Measurements from ENCODE around the gene LYRM1. TPM values are rescaled to one million over a fixed set of nuclear protein-coding genes. Genes with fewer than 3 reads are reported as not detected.
"Not testable (repeated sequence)": the region's sequence is repeated elsewhere in the genome, so short reads cannot be mapped to it uniquely, and the experiment has no call there.

Gene LYRM1
- total RNA-seq: 10 to 100 TPM; 20.4 to 20.8 TPM

DNA sequence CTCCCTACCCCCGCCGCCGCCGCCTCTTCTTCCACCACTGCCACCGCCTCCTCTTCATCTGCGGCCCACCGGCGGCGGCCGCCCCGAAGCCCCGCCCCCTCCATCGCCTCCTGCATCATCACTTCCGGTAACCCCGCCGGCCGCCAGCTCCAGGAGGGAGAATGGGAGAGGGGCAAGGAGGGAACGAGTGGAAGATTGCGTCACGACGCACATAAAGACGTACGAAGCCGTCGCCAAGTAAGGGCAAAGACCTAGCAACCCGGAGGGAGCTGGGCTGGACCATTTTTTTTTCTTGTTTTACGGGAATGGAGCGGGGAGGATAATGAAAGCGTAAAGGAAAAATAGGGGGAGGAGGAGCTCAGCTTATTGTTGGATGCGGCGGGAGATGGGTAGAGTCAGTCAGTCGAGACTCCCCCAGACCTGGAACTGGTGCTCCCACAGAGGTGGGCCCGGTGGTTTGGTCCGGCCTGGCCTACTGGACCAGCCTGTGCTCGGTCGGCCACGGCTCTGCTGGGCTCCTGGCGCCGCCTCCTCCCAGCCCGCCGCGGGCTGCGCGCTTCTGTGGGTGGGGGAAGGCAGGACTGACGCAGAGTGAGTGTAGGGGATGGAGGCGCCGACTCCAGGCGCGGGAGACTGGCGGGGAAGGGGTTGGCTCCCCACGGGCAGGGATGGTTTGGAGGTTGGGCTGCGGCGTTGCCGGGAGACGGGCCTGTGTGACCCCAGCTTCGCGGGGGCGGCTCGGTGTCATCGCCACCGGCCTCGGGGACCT lies at the start of gene LYRM1, which contains the start of gene DCUN1D3:
TSS of gene LYRM1 (plus strand) at position 473 of the 769 bp plus-strand sequence. CDS start 14,785 bp downstream, outside the sequence.
TSS of gene DCUN1D3 (minus strand) at position 60 of the 769 bp plus-strand sequence. CDS start 37,820 bp downstream, outside the sequence.
- H3K36me3 Mint-ChIP-seq (ENCODE audit: low read depth): peaks cover 4% of the 10 kb centered on the region
- peaks cover 59% of the 10 kb centered on the region for H3K4me1 Mint-ChIP-seq (ENCODE audit: low read depth)
- H3K9me3 Mint-ChIP-seq: no peaks in the 10 kb centered on the region
- peak within 1 kb of the TSS; percentile 96 for H3K4me3 Mint-ChIP-seq
- peak within 1 kb of the TSS; percentile 98 for H3K27ac Mint-ChIP-seq
- intact Hi-C loops (cut with micrococcal nuclease): loop anchor here (1.0 to 10.0 kb wide), 8 partner anchors 11 to 1294 kb away; partner anchors contain the start of genes ERI2, REXO5 and THUMPD1
- CTCF ChIA-PET: interaction anchor here (2.0 kb wide), 1 partner anchor 50 kb away, joined by 6 read pairs; no protein-coding TSS in a partner anchor
- no peaks in the 10 kb centered on the region for H3K27me3 Mint-ChIP-seq (ENCODE audit: low read depth)
- DNase-seq: peak; percentile 88

DNA sequence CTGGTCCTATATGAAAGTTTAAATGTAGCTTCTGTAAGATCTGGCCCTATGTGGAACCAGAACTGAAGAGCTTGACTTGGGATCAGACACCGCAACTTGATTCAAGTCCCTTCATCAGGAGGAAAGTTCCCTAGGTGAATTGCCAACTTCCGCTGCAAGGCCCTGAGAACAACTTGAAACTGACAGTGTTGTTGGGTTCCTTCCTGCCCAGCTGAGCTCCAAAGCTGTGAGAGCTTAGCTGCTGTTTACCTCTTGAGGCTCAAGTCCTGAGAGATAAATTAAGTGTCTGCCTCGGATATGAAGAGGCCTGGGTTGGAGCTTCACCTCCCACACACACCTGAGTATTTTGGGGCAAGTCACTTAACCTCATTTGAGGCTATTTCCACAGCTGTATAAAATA lies 49.6 kb upstream of the LYRM1 start:
- DNase-seq: no peak
- Mint-ChIP-seq H3K36me3 (ENCODE audit: low read depth) (peaks cover 6% of the 10 kb centered on the region), H3K4me3 (no peak overlapping the region), H3K27ac (no peak overlapping the region), H3K4me1 (ENCODE audit: low read depth) (no peaks in the 10 kb centered on the region), H3K9me3 (no peaks in the 10 kb centered on the region), H3K27me3 (ENCODE audit: low read depth) (no peaks in the 10 kb centered on the region)
- CTCF ChIA-PET: interaction anchor here (0.7 to 5.3 kb wide), 23 partner anchors 12 to 1468 kb away, joined by 3 to 24 read pairs (median 5); partner anchors contain the start of genes DCUN1D3 and DNAH3
- intact Hi-C loops (cut with micrococcal nuclease): loop anchor here (1.0 kb wide), 4 partner anchors 94 to 449 kb away; no protein-coding TSS in a partner anchor

- intact Hi-C loops (cut with micrococcal nuclease): no loop called here
- Mint-ChIP-seq H3K9me3 (no peaks in the 10 kb centered on the region), H3K27ac (no peak overlapping the region), H3K4me1 (ENCODE audit: low read depth) (no peaks in the 10 kb centered on the region), H3K27me3 (ENCODE audit: low read depth) (no peaks in the 10 kb centered on the region), H3K4me3 (no peak overlapping the region), H3K36me3 (ENCODE audit: low read depth) (peaks cover 7% of the 10 kb centered on the region)
- CTCF ChIA-PET: interaction anchor here (0.7 to 5.3 kb wide), 5 partner anchors 23 to 248 kb away, joined by 3 to 24 read pairs (median 10); no protein-coding TSS in a partner anchor
- no peak for DNase-seq
These were observed 49.0 kb upstream of the LYRM1 start for GRCh38 chr16:20851601-20852000.

GRCh38 chr16:20853143-20853542 lies 47.4 kb upstream of the LYRM1 start:
- H3K36me3 Mint-ChIP-seq (ENCODE audit: low read depth): peaks cover 7% of the 10 kb centered on the region
- no peaks in the 10 kb centered on the region for H3K27me3 Mint-ChIP-seq (ENCODE audit: low read depth)
- intact Hi-C loops (cut with micrococcal nuclease): no loop called here
- H3K4me3 Mint-ChIP-seq: no peak overlapping the region
- H3K27ac Mint-ChIP-seq: no peak overlapping the region
- no peaks in the 10 kb centered on the region for H3K9me3 Mint-ChIP-seq
- no peaks in the 10 kb centered on the region for H3K4me1 Mint-ChIP-seq (ENCODE audit: low read depth)
- DNase-seq: no peak
- CTCF ChIA-PET: interaction anchor here (5.3 kb wide), 1 partner anchor 231 kb away, joined by 24 read pairs; no protein-coding TSS in a partner anchor

DNA sequence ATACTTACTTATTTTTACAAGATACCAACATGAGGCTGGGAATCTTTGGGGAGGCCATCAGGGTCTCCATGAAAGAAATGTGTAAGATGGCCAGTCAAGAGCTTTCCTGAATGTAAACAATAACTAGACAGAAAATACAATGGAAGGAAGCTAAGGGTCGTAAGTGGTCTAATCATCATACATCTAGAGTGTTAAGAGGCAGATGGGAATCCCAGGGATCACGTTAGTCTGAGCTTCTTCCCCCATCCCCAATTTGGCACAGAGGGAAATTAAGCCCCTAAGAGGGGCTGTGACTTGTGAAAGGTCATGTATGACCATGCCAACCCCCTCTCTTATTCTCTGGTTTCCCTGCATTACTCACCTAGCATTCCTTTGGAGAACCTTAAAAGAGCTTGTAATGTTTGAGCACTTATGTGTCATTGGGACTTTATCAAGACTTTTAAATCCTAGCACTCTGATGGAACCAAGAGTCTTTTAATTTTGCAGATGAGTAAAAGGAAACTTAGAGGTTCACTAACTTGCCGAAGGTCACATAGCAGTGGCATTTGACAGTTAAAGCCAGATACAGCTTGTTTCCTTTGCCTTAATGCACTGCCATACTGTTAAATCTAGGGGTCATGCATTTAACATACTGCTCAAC lies 46.5 kb upstream of the LYRM1 start:
- no peaks in the 10 kb centered on the region for H3K4me1 Mint-ChIP-seq (ENCODE audit: low read depth)
- CTCF ChIA-PET: interaction anchor here (0.8 kb wide), 1 partner anchor 35 kb away, joined by 6 read pairs; no protein-coding TSS in a partner anchor
- H3K36me3 Mint-ChIP-seq (ENCODE audit: low read depth): peaks cover 8% of the 10 kb centered on the region
- no peak overlapping the region for H3K4me3 Mint-ChIP-seq
- H3K27ac Mint-ChIP-seq: no peak overlapping the region
- no peaks in the 10 kb centered on the region for H3K27me3 Mint-ChIP-seq (ENCODE audit: low read depth)
- intact Hi-C loops (cut with micrococcal nuclease): no loop called here
- no peaks in the 10 kb centered on the region for H3K9me3 Mint-ChIP-seq
- no peak for DNase-seq

DNA sequence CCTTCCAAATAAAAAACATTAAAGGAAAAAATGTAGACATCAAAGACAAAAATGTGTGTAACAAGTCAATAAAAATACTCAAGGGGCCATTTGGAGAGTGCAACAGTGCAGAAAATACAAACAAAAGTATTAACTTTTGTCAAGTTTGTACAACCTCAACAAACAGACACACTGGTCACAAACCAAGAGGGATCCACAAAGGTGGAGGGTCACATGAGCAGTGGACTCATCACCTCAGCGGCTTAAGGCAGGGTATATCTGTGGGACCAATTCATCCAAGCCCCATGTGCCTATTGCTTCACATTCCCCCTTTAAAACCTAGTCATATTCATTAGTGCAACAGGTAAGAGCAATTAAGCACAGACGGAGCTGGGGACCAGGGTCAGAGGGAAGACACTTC lies 45.6 kb upstream of the LYRM1 start:
- no peaks in the 10 kb centered on the region for H3K4me1 Mint-ChIP-seq (ENCODE audit: low read depth)
- peaks cover 14% of the 10 kb centered on the region for H3K36me3 Mint-ChIP-seq (ENCODE audit: low read depth)
- H3K27me3 Mint-ChIP-seq (ENCODE audit: low read depth): no peaks in the 10 kb centered on the region
- no peak overlapping the region for H3K4me3 Mint-ChIP-seq
- CTCF ChIA-PET: interaction anchor here (0.8 kb wide), 1 partner anchor 34 kb away, joined by 6 read pairs; no protein-coding TSS in a partner anchor
- intact Hi-C loops (cut with micrococcal nuclease): no loop called here
- no peaks in the 10 kb centered on the region for H3K9me3 Mint-ChIP-seq
- H3K27ac Mint-ChIP-seq: no peak overlapping the region
- DNase-seq: no peak

DNA sequence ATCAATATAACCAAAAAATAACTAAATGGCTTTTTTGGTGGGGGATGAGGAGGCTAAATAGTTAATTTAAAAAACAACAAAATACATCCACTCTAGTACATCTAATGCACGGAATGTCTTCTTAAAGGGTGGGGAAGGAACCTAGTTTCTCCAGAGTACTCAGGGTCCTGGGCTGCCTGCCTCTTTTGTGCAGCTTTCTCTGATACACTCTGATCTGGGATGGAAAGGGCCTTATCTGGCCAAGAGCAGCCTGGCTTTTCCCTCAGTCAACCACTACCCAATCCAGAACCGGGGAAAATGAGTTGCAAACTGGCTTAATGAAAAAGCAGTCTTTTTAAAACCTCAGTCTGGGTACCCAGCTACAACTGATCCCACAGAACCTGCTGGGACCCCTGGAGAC lies 43.3 kb upstream of the LYRM1 start:
- H3K4me1 Mint-ChIP-seq (ENCODE audit: low read depth): no peaks in the 10 kb centered on the region
- H3K36me3 Mint-ChIP-seq (ENCODE audit: low read depth): peaks cover 14% of the 10 kb centered on the region
- no peak overlapping the region for H3K27ac Mint-ChIP-seq
- intact Hi-C loops (cut with micrococcal nuclease): no loop called here
- H3K4me3 Mint-ChIP-seq: no peak overlapping the region
- DNase-seq: no peak
- CTCF ChIA-PET: interaction anchor here (0.7 to 0.9 kb wide), 2 partner anchors 18 to 102 kb away, joined by 3 read pairs; no protein-coding TSS in a partner anchor
- H3K27me3 Mint-ChIP-seq (ENCODE audit: low read depth): no peaks in the 10 kb centered on the region
- H3K9me3 Mint-ChIP-seq: no peaks in the 10 kb centered on the region

- Mint-ChIP-seq H3K36me3 (ENCODE audit: low read depth) (peaks cover 14% of the 10 kb centered on the region), H3K27ac (no peak overlapping the region), H3K27me3 (ENCODE audit: low read depth) (no peaks in the 10 kb centered on the region), H3K4me3 (no peak overlapping the region), H3K4me1 (ENCODE audit: low read depth) (peaks cover 2% of the 10 kb centered on the region), H3K9me3 (no peaks in the 10 kb centered on the region)
- intact Hi-C loops (cut with micrococcal nuclease): no loop called here
- CTCF ChIA-PET: no interaction called here
- no peak for DNase-seq
These were observed 41.3 kb upstream of the LYRM1 start for GRCh38 chr16:20859229-20859628.

DNA sequence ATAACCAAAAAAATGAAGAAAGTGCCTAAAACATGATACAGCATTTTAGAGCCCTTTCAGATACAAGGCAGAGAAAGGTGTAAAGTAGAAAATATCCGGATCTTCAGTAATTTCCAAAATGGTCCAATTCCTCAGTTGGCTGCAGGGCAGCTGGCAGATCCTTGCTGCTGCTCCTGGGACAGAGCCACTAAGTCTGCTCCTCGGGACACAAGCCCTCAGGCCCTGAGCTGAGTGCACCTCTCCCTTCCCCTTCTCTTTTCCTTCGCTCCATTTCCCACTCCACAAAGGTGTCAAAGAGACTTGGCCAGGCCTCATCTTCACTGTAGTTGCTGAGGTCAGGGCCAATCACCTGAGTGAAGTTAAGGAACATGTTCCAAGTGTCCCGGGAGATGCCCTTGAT lies 40.9 kb upstream of the LYRM1 start:
- Mint-ChIP-seq H3K4me3 (no peak overlapping the region), H3K36me3 (ENCODE audit: low read depth) (peaks cover 16% of the 10 kb centered on the region), H3K9me3 (no peaks in the 10 kb centered on the region), H3K27me3 (ENCODE audit: low read depth) (no peaks in the 10 kb centered on the region), H3K27ac (no peak overlapping the region), H3K4me1 (ENCODE audit: low read depth) (peaks cover 5% of the 10 kb centered on the region)
- DNase-seq: no peak
- intact Hi-C loops (cut with micrococcal nuclease): no loop called here
- CTCF ChIA-PET: no interaction called here

GRCh38 chr16:20860361-20860760 lies 40.2 kb upstream of the LYRM1 start:
- Mint-ChIP-seq H3K27ac (no peak overlapping the region), H3K4me3 (no peak overlapping the region), H3K27me3 (ENCODE audit: low read depth) (no peaks in the 10 kb centered on the region), H3K36me3 (ENCODE audit: low read depth) (peaks cover 13% of the 10 kb centered on the region), H3K9me3 (no peaks in the 10 kb centered on the region), H3K4me1 (ENCODE audit: low read depth) (peaks cover 5% of the 10 kb centered on the region)
- CTCF ChIA-PET: no interaction called here
- DNase-seq: no peak
- intact Hi-C loops (cut with micrococcal nuclease): no loop called here

DNA sequence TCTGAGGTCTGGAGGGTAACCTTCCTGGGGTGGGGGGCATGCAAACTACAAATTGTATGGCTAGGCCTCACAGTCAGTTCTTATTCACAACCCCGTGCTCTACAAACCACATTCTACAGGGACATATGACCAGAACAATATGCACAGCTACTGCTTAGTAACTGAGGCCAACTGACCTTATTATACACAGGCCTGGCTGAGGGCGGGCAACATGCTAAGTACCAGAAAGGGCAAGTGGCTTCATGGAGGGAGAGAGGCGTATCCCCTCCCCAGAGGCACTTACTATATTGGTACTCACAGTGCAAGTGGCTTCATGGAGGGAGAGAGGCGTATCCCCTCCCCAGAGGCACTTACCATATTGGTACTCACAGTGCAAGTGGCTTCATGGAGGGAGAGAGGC lies 39.6 kb upstream of the LYRM1 start:
- CTCF ChIA-PET; intact Hi-C loops (cut with micrococcal nuclease); H3K27ac Mint-ChIP-seq; H3K27me3 Mint-ChIP-seq (ENCODE audit: low read depth); H3K4me3 Mint-ChIP-seq; DNase-seq; H3K9me3 Mint-ChIP-seq: not testable (repeated sequence)
- H3K36me3 Mint-ChIP-seq (ENCODE audit: low read depth): peaks cover 11% of the 10 kb centered on the region
- peaks cover 11% of the 10 kb centered on the region for H3K4me1 Mint-ChIP-seq (ENCODE audit: low read depth)

- no peaks in the 10 kb centered on the region for H3K27me3 Mint-ChIP-seq (ENCODE audit: low read depth)
These were observed 38.2 kb upstream of the LYRM1 start for GRCh38 chr16:20862162-20862960.

More at GRCh38 chr16:20862162-20862960, 38.2 kb upstream of the LYRM1 start:
- Mint-ChIP-seq H3K4me1 (ENCODE audit: low read depth) (peaks cover 23% of the 10 kb centered on the region), H3K9me3 (no peaks in the 10 kb centered on the region), H3K36me3 (ENCODE audit: low read depth) (peaks cover 14% of the 10 kb centered on the region), H3K27ac (no peak overlapping the region), H3K4me3 (no peak overlapping the region)
- DNase-seq: no peak
- CTCF ChIA-PET: no interaction called here
- intact Hi-C loops (cut with micrococcal nuclease): no loop called here
